Lung (tissue), 12 donors: ENCODE results near the gene AP3S2. TPM values are rescaled to one million over a fixed set of nuclear protein-coding genes. Genes with fewer than 3 reads are reported as not detected.

ENCODE experiments used
- ATAC-seq: fragments of 200-7000 bp; cut with Tn5 transposase; one replicate; pipeline ENCODE4 v1.9.1; 2020; ENCODE audit warnings: moderate number of reproducible peaks; ENCODE audit not compliant: insufficient read depth, low FRiP score
- DNase-seq, 3 donors: peaks; one replicate each; pipeline ENCODE4 v3.0.0-alpha.2; 2013 to 2017
- H3K27ac ChIP-seq, 2 donors: one replicate each; pipeline ENCODE4 v1.5.1; 2013; ENCODE audit warnings: mild to moderate bottlenecking in 2 of 2, moderate library complexity in 2 of 2, control low read depth in 1 of 2, inconsistent platforms in 1 of 2, low read depth in 1 of 2, low read length in 1 of 2
- H3K27me3 ChIP-seq, 3 donors: one replicate each; pipeline ENCODE4 v1.5.1; 2013; ENCODE audit warnings: low read length in 2 of 3; ENCODE audit not compliant: control insufficient read depth in 3 of 3, insufficient read depth in 3 of 3
- H3K36me3 ChIP-seq, 4 donors: one replicate each; pipeline ENCODE4 v1.5.1; 2013; ENCODE audit warnings: low read length in 4 of 4, mild to moderate bottlenecking in 1 of 4, moderate library complexity in 1 of 4; ENCODE audit not compliant: control insufficient read depth in 4 of 4, insufficient read depth in 4 of 4
- H3K4me1 ChIP-seq, 5 donors: one replicate each; pipeline ENCODE4 v1.5.1; 2013; ENCODE audit warnings: low read length in 5 of 5, mild to moderate bottlenecking in 2 of 5, moderate library complexity in 1 of 5; ENCODE audit not compliant: control insufficient read depth in 5 of 5, insufficient read depth in 5 of 5
- H3K4me3 ChIP-seq: one replicate; pipeline ENCODE4 v1.5.1; 2013; ENCODE audit warnings: mild to moderate bottlenecking, control low read depth, moderate library complexity
- H3K9ac ChIP-seq, 2 donors: one replicate each; pipeline ENCODE4 v1.5.1; 2013; ENCODE audit warnings: low read length in 2 of 2, control low read depth in 1 of 2; ENCODE audit not compliant: insufficient read depth in 1 of 2
- H3K9me3 ChIP-seq, 4 donors: one replicate each; pipeline ENCODE4 v1.5.1; 2013; ENCODE audit warnings: low read length in 3 of 4, mild to moderate bottlenecking in 1 of 4, moderate library complexity in 1 of 4; ENCODE audit not compliant: control insufficient read depth in 4 of 4, insufficient read depth in 3 of 4
- CTCF ChIP-seq: IDR thresholded peaks from 2 replicates; pipeline ENCODE4 v1.5.1; 2012; ENCODE audit warnings: mild to moderate bottlenecking; ENCODE audit errors: control extremely low read depth, extremely low read depth
- WGBS, 2 donors: extraction: QIAGEN DNeasy Blood & Tissue Kit; methylation state at CpG; one replicate each; pipeline ENCODE4 v1.1.7; 2013; 5-methylcytosine and 5-hydroxymethylcytosine counted together
- polyA plus RNA-seq, 2 donors: library from polyadenylated mRNA; stranded (reverse); fragments of 200-250 nt; gene quantifications; one replicate each; pipeline ENCODE4 v1.2.1, GENCODE V29; 2013
- total RNA-seq, 2 donors: library from RNA; depleted of rRNA in 1 of 2; stranded (reverse); fragments of >200 nt in 1 of 2; gene quantifications; one replicate each; pipeline ENCODE4 v1.2.1, GENCODE V29; 2014 to 2021
- donor health status: control.
- donor health status: control.
- donor health status: Bipolar disorder and iron deficiency.
- donor health status: healthy.
- donor health status: DM: yes; HTN: yes; CAD: no.

AP3S2 gene
- total and polyA plus RNA-seq, 4 donors = 9.9 to 31.8 (median 25.9) TPM

GRCh38 chr15:89799011-89799911, 94.5 kb downstream of the AP3S2 start:
- peaks cover 0 to 7% (median 0%) of the 10 kb centered on the region in 5 donors for H3K4me1 ChIP-seq
- peaks cover 0 to 4% (median 0%) of the 10 kb centered on the region in 4 donors for H3K36me3 ChIP-seq
- ATAC-seq (no peak), DNase-seq (no peak)
- no peak overlapping the region for H3K4me3 ChIP-seq
- no peaks in the 10 kb centered on the region for H3K27me3 ChIP-seq
- no peak overlapping the region for H3K27ac ChIP-seq
- 84 to 87% methylated on average over 20 of the region's 20 CpGs for WGBS, 2 donors
- H3K9me3 ChIP-seq = no peaks in the 10 kb centered on the region
- no peak for TF ChIP-seq CTCF
- no peak overlapping the region for H3K9ac ChIP-seq

- TF ChIP-seq CTCF = no peak
- ATAC-seq = no peak
- H3K27ac ChIP-seq = no peak overlapping the region
- no peaks in the 10 kb centered on the region for H3K27me3 ChIP-seq
- H3K36me3 ChIP-seq = peaks cover 0 to 4% (median 0%) of the 10 kb centered on the region in 4 donors
- DNase-seq = no peak
- peaks cover 0 to 7% (median 0%) of the 10 kb centered on the region in 5 donors for H3K4me1 ChIP-seq
- no peak overlapping the region for H3K9ac ChIP-seq
- H3K4me3 ChIP-seq = no peak overlapping the region
- no peaks in the 10 kb centered on the region for H3K9me3 ChIP-seq
- 96 to 97% methylated on average over 4 of the region's 4 CpGs for WGBS, 2 donors
Observed at GRCh38 chr15:89797678-89798201, 96.1 kb downstream of the AP3S2 start.

GRCh38 chr15:89795996-89796395, 97.8 kb downstream of the AP3S2 start:
- no peak for DNase-seq
- Histone ChIP-seq H3K36me3 (peaks cover 0 to 3% (median 0%) of the 10 kb centered on the region in 4 donors), H3K9me3 (no peaks in the 10 kb centered on the region), H3K9ac (no peak overlapping the region), H3K4me1 (peaks cover 0 to 7% (median 0%) of the 10 kb centered on the region in 5 donors), H3K27me3 (no peaks in the 10 kb centered on the region), H3K4me3 (no peak overlapping the region), H3K27ac (no peak overlapping the region)
- TF ChIP-seq CTCF = no peak
- no peak for ATAC-seq
